HEK293T (cell line): ENCODE results near the gene INPP5A.
"Not testable (repeated sequence)": the region's sequence is repeated elsewhere in the genome, so short reads cannot be mapped to it uniquely, and the experiment has no call there.

Experiments used
- ARNT ChIP-seq: fragments of 450-650 bp; IDR thresholded peaks from 2 replicates; pipeline ENCODE4 v1.6.1; 2017; ENCODE audit warnings: mild to moderate bottlenecking
- CTBP1 ChIP-seq: fragments of 450-650 bp; IDR thresholded peaks from 2 replicates; pipeline ENCODE4 v1.6.1; 2016; ENCODE audit warnings: borderline replicate concordance
- ELF4 ChIP-seq: fragments of 450-650 bp; IDR thresholded peaks from 2 replicates; pipeline ENCODE4 v1.6.1; 2017; ENCODE audit warnings: antibody characterized with exemption
- FOXA1 ChIP-seq: fragments of 450-650 bp; IDR thresholded peaks from 2 replicates; pipeline ENCODE4 v1.6.1; 2016; ENCODE audit warnings: mild to moderate bottlenecking
- FOXK2 ChIP-seq: fragments of 450-650 bp; IDR thresholded peaks from 2 replicates; pipeline ENCODE4 v1.6.1; 2016; ENCODE audit warnings: mild to moderate bottlenecking
- FOXM1 ChIP-seq: fragments of 450-650 bp; IDR thresholded peaks from 2 replicates; pipeline ENCODE4 v1.6.1; 2017; ENCODE audit warnings: mild to moderate bottlenecking, borderline replicate concordance
- L3MBTL2 ChIP-seq: fragments of 450-650 bp; conservative IDR thresholded peaks from 2 replicates; pipeline ENCODE4 v1.6.1; 2016; ENCODE audit warnings: mild to moderate bottlenecking
- LEF1 ChIP-seq: fragments of 450-650 bp; IDR thresholded peaks from 2 replicates; pipeline ENCODE4 v1.6.1; 2017; ENCODE audit warnings: mild to moderate bottlenecking, borderline replicate concordance
- SP1 ChIP-seq: fragments of 450-650 bp; IDR thresholded peaks from 2 replicates; pipeline ENCODE4 v1.6.1; 2017
- SUZ12 ChIP-seq: fragments of 450-650 bp; IDR thresholded peaks from 2 replicates; pipeline ENCODE4 v1.6.1; 2016; ENCODE audit warnings: mild to moderate bottlenecking
- TARDBP ChIP-seq: fragments of 450-650 bp; IDR thresholded peaks from 2 replicates; pipeline ENCODE4 v1.6.1; 2016

GRCh38 chr10:132553568-132553967 is 16.0 kb downstream of the INPP5A start:
- not testable (repeated sequence) for TF ChIP-seq CTBP1, FOXK2, SUZ12, ELF4, ARNT, SP1, TARDBP, FOXM1, L3MBTL2, FOXA1, LEF1
